Measurements from ENCODE around the gene WDR5B.

WDR5B gene

GRCh38 chr3:122409446-122409845, 6.4 kb downstream of the WDR5B start:
- no peak for DNase-seq (ENCODE audit: low spot score)

GRCh38 chr3:122407946-122408345, 7.9 kb downstream of the WDR5B start:
- no peak for DNase-seq (ENCODE audit: low spot score)

GRCh38 chr3:122406198-122406597, 9.7 kb downstream of the WDR5B start:
- no peak for DNase-seq (ENCODE audit: low spot score)

- DNase-seq (ENCODE audit: low spot score): no peak
Measured at GRCh38 chr3:122405015-122405414, 10.8 kb downstream of the WDR5B start.

- DNase-seq (ENCODE audit: low spot score): no peak
Measured at GRCh38 chr3:122403489-122403888, 12.4 kb downstream of the WDR5B start.

GRCh38 chr3:122398920-122399319, 16.9 kb downstream of the WDR5B start:
- DNase-seq (ENCODE audit: low spot score): no peak

GRCh38 chr3:122397201-122397600, 18.7 kb downstream of the WDR5B start:
- DNase-seq (ENCODE audit: low spot score): no peak

GRCh38 chr3:122396511-122396910, 19.4 kb downstream of the WDR5B start:
- DNase-seq (ENCODE audit: low spot score): no peak

GRCh38 chr3:122395582-122395981, 20.3 kb downstream of the WDR5B start:
- no peak for DNase-seq (ENCODE audit: low spot score)

GRCh38 chr3:122394173-122394572, 21.7 kb downstream of the WDR5B start:
- DNase-seq (ENCODE audit: low spot score): no peak

- DNase-seq (ENCODE audit: low spot score): peak; percentile 62
Measured at GRCh38 chr3:122392868-122393844, 22.7 kb downstream of the WDR5B start.

- DNase-seq (ENCODE audit: low spot score): no peak
Measured at GRCh38 chr3:122391681-122392446, 24.0 kb downstream of the WDR5B start.

GRCh38 chr3:122390665-122391064, 25.2 kb downstream of the WDR5B start:
- no peak for DNase-seq (ENCODE audit: low spot score)

- DNase-seq (ENCODE audit: low spot score): no peak
Measured at GRCh38 chr3:122389892-122390291, 26.0 kb downstream of the WDR5B start.

GRCh38 chr3:122389197-122389596, 26.7 kb downstream of the WDR5B start:
- DNase-seq (ENCODE audit: low spot score): no peak

- no peak for DNase-seq (ENCODE audit: low spot score)
Measured at GRCh38 chr3:122387709-122388108, 28.2 kb downstream of the WDR5B start.

- peak; percentile 93 for DNase-seq (ENCODE audit: low spot score)
Measured at GRCh38 chr3:122383771-122384697, 31.8 kb downstream of the WDR5B start, which contains the start of gene FAM162A. Gene FAM162A (plus strand): TSS chr3:122384182. CDS start chr3:122384266, 84 bp downstream.

GRCh38 chr3:122382888-122383666, 32.8 kb downstream of the WDR5B start, which contains the start of gene MIX23:
Gene MIX23 (minus strand): TSS chr3:122383231. CDS start chr3:122383224, 7 bp downstream.
- peak; percentile 91 for DNase-seq (ENCODE audit: low spot score)

- DNase-seq (ENCODE audit: low spot score): no peak
Measured at GRCh38 chr3:122377975-122378374, 37.9 kb downstream of the WDR5B start.

- no peak for DNase-seq (ENCODE audit: low spot score)
Measured at GRCh38 chr3:122374034-122374433, 41.8 kb downstream of the WDR5B start.

GRCh38 chr3:122366379-122366749, 49.5 kb downstream of the WDR5B start:
- no peak for DNase-seq (ENCODE audit: low spot score)

Measured in AG08395 (cell line).